RWPE1 (cell line): ENCODE data around the gene SLC4A9.
A peak's percentile ranks its signal among the peaks of the same experiment; 100 is the strongest.

Experiments used
- CTCF ChIA-PET: fragments of 350-600 bp; sonication (Branson Sonifier 250); formaldehyde crosslinking; extraction: SDS; loops from one replicate; lab custom pipeline; 2021; lab: Yijun Ruan, JAX
- POLR2A ChIA-PET: fragments of 400-600 bp; formaldehyde crosslinking; extraction: SDS; loops from one replicate; lab custom pipeline; 2020; ENCODE audit warnings: antibody characterized with exemption; ENCODE audit not compliant: low non-redundant PET; lab: Yijun Ruan, JAX
- DNase-seq: peaks from one replicate; pipeline ENCODE4 v3.0.0; 2012; ENCODE audit warnings: low spot score
- H3K27ac ChIP-seq: fragments of 450-650 bp; 2 replicates; pipeline ENCODE4 v1.5.1; 2017
- CTCF ChIP-seq: fragments of 450-650 bp; conservative IDR thresholded peaks from 2 replicates; pipeline ENCODE4 v1.5.1; 2017; ENCODE audit warnings: low read depth, mild to moderate bottlenecking

Gene SLC4A9

GRCh38 chr5:140317859-140318258, 42.1 kb upstream of the SLC4A9 start:
- CTCF ChIA-PET = interaction anchor here (0.5 to 1.1 kb wide), 3 partner anchors 18 to 116 kb away, joined by 3 to 6 read pairs (median 4); partner anchors contain the start of gene HBEGF

GRCh38 chr5:140318792-140319191, 41.2 kb upstream of the SLC4A9 start:
- H3K27ac ChIP-seq = peak overlapping the region; percentile 20; the same call in 1 of the 2 replicates
- DNase-seq = no peak
- ChIA-PET CTCF (interaction anchor here (0.5 kb wide), 1 partner anchor 31 kb away, joined by 3 read pairs; no protein-coding TSS in a partner anchor), POLR2A (no interaction called here)
- TF ChIP-seq CTCF = no peak

More at GRCh38 chr5:140317859-140318258, 42.1 kb upstream of the SLC4A9 start:
- H3K27ac ChIP-seq = no peak overlapping the region
- POLR2A ChIA-PET = no interaction called here
- TF ChIP-seq CTCF = no peak
- DNase-seq = peak; percentile 36

DNA sequence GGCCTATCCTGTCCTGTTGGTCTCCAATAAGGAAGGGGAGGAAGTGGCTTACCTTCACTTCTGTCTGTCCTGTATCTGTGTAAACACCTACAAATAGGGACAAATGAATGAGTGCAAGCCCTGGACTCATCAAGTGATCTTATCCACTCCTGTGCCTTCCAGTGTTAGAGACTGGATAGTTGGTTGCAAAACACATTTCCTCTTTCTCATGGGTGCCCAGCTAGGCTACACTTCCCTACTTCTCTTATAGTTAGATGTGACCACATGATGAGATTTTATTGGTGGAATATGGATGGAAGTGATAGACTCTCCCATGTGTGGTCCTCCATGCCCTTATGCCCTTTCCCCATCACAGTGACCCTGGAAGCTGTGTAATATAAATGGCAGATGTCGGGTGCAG, 40.2 kb upstream of the SLC4A9 start:
- no peak for DNase-seq
- ChIA-PET POLR2A (no interaction called here), CTCF (no interaction called here)
- no peak for TF ChIP-seq CTCF
- H3K27ac ChIP-seq = no peak overlapping the region

DNA sequence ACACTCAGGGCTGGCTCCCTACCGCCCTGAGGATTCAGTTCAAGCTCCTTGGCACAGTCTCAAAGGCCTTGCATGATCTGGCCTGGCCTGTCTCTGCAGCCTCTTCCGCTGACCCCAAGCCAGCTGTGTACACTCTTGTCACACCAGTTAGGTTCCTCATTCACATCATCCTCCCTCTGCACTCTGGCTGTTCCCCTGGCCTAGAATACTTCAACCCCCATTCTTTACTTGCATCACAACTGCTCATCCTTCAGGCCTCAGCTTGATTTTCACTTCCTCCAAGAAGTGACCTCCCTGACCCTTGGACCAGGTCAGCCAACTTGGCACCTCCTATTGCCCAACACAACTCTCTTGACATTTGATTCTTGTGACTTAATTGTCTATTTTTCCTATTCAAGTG, 38.2 kb upstream of the SLC4A9 start:
- POLR2A ChIA-PET = no interaction called here
- 0 out of 2 replicates have a peak overlapping the region, but pooled peaks have one; percentile 7 for H3K27ac ChIP-seq
- DNase-seq = no peak
- CTCF ChIA-PET = no interaction called here
- TF ChIP-seq CTCF = no peak

DNA sequence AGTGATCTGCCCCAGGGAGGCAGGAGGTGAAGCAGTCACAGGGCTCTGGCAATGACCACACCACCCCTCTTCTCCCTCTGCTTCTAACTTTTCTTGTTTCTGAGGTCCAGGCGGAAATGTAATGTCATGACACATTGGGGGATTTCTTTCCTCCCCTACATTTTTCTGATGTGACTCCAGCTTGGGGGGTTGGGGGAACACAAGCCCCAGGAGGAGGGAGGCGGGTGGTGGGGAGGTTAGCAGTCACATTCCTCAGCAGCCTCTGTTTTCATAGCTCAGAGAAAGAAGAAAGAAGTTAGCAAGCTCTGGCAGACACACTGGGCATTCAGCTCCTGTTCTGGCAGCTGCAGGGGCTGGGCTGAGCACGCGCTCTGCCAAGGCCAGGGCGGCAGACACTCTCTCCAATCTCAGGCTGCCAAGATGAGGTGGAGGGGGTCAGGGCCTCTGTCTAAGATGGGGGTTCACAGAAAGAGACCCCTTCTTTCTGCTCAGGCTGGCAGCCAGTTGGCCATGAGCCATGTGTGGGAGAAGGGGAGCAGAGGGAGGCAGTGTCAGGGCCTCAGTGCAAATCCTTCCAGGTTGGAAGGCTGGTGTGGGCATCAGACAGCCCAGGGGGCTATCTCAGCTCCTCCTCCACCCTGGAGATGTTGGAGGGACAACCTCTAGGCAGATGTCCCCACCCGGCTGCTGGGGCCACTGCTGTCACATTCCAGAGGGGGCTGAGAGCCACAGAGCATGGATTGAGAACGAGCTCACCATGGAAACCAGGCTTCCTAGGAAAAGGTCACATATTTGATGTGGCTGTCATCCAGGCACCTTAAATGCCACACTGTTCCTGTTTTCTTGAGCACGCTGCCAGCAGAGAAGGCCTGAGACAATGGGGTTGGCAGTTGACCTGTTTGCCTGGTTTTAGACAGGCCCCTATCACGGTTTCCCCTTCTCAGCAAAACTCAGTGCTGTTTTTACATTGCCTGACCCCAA, 37.0 kb upstream of the SLC4A9 start:
- ChIA-PET POLR2A (interaction anchor here (1.2 kb wide), 1 partner anchor 24 kb away, joined by 3 read pairs; the partner anchor contains the start of gene HBEGF), CTCF (interaction anchor here (0.6 to 0.7 kb wide), 2 partner anchors 183 to 757 kb away, joined by 4 read pairs; no protein-coding TSS in a partner anchor)
- TF ChIP-seq CTCF = no peak
- H3K27ac ChIP-seq = peak overlapping the region; percentile 64
- DNase-seq = peak; percentile 63

GRCh38 chr5:140324041-140324600, 35.9 kb upstream of the SLC4A9 start:
- POLR2A ChIA-PET = no interaction called here
- no peak for DNase-seq
- CTCF ChIA-PET = interaction anchor here (0.6 to 1.8 kb wide), 3 partner anchors 28 to 222 kb away, joined by 3 to 7 read pairs (median 4); no protein-coding TSS in a partner anchor
- TF ChIP-seq CTCF = no peak
- no peak overlapping the region for H3K27ac ChIP-seq
